HG02678 (cell line): Measurements from ENCODE around the gene ARAP1.

Experiments used
- ATAC-seq: cut with Tn5 transposase; IDR thresholded peaks from one replicate; pipeline ENCODE4 v1.9.1; 2021; ENCODE audit warnings: mild to moderate bottlenecking, moderate library complexity; ENCODE audit not compliant: unreplicated experiment

ARAP1 gene

DNA sequence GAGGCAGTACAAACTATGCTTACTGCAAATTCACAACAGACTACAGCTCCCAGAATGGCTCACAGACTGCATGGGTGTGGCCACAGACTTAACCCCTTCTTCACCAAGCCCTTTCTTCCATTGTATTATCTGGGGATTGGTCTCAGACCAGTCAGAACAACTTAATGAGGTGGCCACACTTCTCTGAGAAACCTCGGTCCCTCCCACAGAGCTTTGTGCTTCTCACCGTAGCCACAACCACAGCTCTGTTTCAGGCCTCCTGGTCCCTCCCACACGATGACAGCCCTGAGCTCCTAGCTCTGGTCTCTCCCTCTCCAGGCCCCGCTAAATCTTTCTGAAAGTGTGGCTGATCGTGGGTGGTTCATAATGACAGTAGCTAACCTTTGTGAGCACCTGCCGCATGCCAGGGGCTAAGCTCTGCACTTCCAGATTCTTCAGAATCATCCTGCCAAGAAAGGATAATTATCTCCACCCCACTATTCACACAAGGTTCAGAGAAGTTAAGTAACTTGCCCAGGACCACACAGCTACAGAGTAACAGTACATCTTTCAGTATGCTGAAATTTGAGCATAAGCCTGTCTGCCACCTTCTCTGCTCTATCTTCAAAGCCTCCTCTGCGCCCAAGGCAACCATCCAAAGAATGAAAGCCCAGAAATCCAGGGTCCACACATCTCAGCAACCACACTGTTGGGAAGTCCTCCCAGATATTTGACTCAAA lies 83.4 kb downstream of the ARAP1 start:
- peak; percentile 86 for ATAC-seq

DNA sequence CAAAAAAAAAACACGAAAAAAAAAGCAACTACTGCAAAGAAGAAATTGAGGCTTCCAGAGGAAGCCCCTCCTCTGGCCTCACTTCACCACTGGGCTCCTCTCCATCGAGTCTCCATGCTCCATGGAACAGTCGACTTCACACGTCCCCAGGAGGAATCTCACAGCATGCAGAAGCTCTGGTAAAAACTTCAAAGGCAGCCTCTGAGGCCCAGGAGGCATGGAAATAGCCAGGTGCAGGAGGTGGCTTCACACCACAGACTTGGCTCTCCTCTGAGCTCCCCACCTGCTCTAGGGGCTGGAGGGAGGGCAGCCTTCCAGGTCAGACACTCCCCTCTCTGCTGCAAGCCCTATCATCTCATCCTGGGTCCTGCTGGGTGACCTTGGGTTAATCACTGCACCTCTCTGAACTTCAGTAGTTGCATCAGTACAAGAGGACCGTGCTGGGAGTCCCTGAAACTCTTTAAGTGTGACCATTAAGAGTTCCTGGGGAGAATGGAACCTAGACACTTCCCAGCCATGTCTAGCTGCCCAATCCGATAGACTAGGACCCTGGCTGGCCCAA lies 86.2 kb downstream of the ARAP1 start:
- ATAC-seq = no peak

DNA sequence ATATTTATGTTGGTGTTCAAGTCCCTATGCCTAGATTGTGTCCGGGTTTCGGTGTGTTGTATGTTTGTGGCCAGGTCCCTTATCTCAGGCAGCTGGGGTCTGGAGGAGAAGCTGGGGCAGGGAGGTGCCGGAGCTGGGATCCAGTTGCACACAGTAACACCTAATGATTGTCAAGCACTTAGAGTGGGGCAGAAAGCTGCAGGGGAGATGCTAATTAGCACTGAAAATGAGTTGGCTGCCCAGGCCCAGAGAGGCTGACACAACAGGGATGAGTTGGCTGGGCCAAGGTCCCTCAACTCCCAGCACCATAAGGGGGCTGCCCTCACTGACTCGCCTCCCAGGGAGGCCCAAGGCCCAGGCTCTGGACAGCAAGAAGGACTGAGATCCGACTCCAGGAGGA lies 90.2 kb downstream of the ARAP1 start:
- no peak for ATAC-seq

DNA sequence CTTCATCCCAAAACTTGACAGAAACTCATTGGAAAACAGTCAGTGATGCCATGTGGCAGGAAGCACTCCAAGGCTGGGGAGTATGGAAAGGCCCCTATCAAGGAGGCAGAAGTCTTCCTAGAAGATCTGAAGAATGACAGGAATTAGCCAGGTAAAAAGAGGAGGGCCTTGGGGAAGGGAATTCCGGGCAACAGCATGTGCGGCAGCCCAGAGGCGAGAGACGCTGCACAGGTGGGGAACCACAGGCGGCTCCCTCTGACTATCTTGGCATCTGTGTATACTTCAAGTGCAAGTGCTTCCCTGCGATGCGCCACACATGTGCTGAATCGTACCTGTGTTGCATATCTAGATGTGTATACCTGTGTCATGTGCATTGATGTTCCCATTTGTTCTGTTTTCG lies 90.7 kb downstream of the ARAP1 start:
- ATAC-seq = no peak

DNA sequence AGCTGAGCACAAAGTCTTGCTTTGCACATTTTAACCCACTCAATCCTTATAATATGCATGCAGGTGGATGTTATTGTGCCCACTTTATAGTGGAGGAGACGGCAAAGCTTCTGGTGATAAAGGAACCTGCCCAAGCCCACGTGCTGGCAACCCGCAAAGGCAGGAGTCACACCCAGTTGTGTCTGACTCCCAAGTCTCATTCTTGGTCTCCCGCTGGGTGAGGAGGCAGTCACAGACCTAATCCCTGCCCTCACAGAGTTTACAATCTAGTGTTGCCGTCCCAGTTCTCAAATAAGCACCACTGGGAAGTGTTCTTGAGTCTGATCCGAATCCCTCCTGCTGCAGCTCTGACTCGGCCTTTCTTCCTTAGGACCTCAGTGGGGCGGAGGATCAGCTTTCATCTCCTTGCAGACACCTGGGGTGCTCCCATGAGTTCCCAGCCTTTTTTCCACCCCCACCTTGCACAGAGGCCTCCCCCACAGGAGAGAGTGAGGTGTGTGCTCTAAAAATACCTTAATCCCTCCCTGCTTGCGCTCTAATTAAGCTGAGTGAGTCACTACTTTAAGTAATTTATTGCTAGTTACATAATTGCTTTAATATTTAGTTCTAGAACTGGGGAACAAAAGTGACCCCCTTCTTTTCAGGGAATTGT lies 93.1 kb downstream of the ARAP1 start:
- no peak for ATAC-seq

DNA sequence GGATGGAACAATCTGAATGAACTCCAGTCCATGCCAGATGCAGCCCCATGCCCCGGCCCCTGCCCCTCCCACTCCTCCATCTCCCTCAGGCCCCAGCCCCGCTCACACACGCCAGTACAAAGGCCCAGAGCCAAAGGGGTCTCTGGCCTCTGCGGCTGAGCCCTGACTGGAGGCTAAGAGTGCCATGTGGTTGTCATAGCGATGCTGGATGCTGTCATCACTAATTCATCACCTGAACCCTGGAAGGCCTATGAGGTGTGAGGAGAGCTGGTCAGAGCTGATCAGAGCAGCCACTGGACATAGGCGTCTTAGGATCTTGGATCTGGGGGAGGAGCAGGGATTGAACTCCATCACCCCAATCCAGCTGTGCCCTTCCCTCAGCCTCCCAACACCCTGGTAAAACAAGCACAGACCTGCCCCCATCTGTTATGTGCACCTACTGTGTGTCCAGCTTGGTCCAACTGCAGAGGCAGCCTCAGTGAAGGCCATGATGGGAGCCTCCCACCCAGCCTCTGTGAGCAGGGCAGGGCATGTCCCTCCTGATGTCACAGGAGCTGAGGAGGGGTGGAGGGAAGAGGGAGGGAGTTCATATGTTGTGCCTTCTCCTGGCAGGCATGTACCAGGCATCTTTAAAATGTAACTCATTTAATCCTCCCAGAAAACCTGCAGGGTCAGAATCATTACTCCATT lies 94.7 kb downstream of the ARAP1 start:
- no peak for ATAC-seq

DNA sequence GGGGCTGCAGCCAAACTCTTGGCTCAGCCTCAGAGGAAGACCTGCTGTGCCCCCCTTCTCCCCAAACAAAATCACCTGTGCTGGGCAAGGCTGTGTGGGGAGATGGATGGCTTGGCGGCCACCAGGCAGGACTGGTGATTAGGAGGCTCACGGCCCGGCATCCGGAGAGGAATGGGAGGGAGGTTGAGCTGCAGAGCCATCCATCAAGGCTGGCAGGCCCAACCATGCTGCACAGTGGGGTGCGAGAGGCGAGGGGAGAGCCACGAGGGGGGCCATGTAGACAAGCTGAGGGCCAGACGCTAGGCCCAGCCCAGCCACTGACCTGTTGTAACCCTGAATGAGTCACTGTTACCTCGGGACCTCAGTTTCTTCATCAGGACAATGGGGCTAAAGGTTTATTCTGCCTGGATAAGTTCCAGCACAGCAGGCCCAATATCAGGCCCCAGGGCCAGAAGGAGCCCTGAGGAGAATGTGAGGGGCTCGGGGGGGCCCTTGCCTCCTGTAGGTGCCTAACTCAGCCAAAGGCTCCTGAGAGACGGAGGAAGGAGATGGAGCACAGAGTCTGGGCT lies 96.2 kb downstream of the ARAP1 start:
- no peak for ATAC-seq

DNA sequence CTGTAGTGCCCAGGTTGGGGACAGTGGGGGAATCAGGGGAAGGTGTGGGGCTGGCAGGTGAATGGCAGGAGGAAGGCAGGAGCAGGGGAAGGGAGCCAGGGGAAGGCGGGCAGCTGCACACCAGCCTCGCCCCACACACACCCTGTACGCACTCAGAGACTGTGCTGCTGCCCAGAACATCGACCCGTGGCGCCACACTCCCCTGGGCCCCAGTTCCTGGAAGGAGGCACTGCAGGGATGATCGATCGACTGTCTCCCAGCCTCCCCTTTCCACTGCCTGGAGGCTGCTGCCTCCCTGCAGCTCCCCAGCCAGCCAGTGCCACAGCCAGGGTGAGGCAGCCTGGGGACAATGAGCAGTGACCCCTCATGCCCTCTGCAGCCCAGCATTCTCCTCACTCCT lies 97.2 kb downstream of the ARAP1 start:
- ATAC-seq = no peak

DNA sequence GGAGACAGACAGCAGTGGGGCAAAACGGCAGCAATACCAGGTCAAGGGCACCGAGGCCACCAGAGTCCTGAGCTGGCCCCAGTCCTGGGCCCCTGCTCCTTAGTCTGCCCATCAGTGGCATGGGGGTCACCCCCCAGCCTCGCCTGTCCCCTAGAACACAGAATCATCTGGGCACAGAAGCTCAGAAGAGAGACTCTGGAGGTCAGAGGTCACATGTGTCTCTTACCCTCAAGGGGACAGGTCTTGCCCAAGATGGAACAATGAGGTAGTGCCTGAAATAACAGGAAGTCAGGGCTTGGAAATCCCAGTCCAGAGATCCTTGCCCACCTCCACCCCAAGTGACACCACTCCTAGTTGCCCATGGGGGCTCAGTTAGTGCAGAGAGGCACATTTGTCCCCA lies 98.6 kb downstream of the ARAP1 start:
- ATAC-seq = no peak

DNA sequence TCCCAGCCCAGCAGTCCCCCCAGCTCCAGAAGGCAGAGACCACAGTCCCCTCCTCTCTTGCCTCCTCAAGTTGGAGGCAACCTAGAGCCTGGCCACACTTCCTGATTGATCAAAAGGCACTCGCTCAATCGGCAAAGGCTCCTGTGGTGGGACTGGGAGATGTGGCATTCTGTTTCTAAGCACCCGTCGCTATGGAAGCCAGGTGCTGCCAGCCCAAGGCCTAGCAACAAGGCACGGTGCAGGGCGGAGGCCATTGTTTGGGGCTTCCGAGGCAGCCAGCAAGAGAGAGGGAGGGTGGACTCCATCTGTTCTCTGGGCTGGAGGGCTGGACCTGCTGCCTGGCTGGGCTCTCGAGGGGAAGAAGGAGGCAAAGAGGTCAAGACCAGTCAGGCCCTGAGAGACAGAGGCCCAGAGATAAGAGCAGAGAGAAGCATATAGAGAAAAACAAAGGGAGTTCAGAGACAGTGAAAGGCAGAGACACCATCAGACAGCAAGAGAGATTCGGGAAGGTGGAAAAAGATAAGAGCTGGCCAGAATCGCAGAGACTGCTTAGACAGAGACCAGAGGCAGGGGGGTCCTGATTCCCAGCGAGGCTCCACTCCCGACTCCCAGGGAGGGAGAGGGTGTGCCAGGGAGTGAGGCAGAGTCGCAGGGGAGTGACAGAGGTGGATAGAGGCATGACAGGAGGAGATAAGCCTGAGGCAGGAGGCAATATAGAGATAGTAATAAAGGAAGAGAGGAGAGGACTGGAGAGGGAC lies 99.2 kb downstream of the ARAP1 start:
- ATAC-seq = no peak

DNA sequence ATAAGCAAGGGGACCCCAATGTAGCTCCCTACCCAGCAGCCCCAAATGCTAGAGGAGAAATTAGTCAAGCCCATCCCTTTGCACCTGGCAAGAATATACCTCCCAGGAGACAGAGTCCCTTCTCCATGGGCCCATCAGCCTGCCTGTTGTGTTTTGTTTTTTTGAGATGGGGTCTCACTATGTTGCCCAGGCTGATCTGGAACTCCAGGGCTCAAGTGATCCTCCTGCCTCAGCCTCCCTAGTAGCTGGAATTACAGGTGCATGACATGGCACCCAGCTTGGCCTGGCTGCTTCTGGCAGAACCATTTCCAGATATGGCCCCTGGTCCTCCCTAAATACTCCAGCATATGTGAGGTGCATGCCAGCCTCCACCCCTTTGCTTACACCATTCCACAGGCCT lies 100.1 kb downstream of the ARAP1 start:
- no peak for ATAC-seq

DNA sequence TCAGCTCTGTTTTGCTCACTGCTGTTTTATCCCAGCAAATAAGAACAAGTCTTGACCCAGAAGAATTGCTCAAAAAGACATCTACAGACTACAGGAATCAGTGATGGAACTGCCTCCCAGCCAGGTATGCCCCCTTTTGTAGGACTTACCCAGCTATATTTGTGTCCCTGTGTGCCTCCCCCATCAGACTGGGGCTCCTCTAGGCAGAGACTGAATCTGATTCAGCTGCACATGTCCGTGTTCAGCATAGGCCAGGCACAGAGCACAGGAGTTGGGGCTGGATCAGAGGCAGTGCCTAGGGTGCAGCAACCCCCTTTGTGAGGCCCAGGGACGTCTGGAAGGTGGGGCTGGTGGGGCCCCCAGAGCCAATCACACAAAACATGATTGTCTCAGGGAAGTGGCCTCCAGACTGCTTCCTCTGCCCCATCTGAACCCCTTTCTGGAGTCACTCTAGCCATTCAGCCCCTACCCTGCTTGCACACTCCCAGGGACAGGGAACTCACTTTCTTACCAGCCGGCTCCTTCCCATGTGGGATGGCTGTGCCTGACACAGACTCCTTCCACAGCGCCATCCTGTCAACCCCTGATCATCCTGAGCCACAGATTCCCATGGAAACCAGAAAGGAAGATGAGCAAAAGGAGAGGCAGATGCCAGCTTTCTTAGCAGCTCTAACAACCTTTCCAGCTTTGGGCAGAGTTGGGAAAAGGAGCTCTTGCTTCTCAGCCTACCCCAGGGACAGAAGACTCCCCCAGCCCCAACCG lies 102.8 kb downstream of the ARAP1 start:
- ATAC-seq = no peak

DNA sequence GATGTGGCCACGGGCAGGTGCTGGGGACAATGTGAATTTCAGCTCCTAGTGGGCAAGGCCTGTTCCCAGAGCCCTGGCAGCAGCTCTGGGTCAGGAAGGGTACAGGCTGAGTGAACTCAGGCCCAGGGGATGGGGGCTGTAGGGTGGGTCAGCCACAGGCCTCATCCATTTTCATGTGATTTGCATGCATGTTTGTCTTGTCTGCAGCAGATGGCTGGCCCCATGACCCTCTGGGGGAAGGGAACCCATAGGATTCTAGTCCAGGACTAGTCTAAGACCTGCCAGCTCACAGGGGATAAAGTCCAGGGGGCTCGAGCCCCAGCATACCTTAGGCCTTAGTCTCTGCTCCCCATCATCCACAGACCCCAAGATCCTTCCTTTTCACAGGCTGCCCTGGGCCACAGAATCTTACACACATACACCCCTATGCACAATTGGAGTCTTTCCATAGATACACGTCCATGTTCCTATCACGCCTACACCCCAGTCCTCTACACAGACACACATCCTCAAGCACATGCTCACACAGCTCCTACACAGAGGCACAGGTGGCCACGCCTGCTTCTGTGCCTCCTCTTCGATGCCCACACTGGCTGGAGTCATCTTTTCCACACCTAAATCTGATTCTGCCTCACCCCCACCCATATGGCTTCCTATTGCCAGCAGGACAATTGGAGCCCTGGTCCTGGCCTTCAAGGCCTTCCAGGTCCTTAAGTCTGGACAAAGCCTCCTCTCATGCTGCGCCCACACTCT lies 103.6 kb downstream of the ARAP1 start:
- no peak for ATAC-seq

DNA sequence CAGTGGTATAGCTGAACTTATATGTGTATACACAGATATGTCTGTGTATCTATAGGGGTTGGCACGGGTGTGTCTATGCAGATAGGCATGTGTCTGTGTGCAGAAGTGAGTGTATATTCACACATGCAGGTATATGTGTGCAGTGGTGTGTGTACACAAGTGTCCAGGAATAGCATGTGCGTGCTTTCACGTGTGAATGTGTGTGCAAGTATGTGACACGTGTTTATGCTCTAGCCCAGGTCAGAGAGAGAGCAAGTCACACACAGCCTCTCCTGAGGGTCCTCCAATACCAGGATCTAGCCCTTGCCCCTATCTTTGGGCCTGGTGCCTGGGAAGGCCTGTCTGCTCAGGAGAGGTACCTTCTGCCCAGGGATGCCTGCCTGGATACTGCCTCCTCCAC lies 104.3 kb downstream of the ARAP1 start:
- no peak for ATAC-seq

DNA sequence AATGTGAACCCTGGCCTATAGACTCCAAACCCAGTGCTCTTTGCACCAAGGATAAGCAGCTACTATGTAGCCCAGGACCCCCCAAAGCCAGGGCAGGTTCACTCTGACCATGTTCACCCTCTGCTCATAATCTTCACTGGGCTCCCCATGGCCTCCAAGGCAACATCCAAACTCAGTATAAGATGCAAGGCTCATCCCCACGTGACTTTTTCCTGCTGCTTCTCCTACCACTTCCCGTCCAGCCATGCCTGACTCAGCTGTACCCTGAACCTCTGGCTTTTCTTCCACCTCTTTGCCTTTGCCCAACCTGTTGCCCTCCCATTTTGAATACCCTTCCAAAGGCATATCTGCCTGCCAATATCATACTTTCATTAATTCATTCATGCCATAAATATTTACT lies 105.7 kb downstream of the ARAP1 start:
- ATAC-seq = no peak

DNA sequence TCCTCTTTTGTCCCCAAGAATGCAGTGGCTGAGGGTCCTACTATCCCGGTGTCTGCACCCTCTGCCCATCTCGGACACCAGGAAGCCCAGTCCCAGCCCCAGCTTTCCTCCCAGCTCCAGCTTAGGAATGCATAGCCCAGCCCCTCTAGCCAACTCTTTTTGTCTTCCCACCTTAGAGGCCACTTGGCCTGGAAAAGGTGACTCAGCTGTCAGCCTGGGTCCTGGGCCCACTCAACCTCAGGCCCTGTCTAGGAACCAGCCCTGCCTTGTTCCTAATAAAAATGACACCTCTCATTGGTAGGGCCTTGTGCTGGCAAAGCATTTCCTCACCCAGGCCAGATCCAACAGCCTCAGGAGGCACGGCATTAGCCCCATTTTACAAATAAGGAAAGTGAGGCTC lies 106.2 kb downstream of the ARAP1 start:
- no peak for ATAC-seq

DNA sequence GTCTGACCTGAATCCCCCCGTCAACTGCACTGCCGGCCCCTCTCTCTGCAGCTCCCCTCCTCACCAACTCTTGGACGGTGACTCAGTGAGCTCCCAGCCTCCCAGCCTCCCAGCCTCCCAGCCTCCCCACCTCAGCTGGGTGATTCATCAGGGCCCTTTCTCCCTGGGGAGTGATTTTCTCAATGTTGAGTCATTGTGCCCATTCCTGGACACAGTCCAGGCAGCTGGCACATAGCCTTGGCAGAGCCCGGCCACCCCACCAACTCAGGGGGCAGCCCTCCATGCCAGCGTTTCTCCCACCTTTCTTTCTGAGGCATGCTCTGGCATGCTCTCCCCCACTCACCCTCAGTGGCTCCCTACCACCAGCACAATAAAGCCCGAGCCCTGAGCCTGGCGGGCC lies 108.7 kb downstream of the ARAP1 start:
- no peak for ATAC-seq

DNA sequence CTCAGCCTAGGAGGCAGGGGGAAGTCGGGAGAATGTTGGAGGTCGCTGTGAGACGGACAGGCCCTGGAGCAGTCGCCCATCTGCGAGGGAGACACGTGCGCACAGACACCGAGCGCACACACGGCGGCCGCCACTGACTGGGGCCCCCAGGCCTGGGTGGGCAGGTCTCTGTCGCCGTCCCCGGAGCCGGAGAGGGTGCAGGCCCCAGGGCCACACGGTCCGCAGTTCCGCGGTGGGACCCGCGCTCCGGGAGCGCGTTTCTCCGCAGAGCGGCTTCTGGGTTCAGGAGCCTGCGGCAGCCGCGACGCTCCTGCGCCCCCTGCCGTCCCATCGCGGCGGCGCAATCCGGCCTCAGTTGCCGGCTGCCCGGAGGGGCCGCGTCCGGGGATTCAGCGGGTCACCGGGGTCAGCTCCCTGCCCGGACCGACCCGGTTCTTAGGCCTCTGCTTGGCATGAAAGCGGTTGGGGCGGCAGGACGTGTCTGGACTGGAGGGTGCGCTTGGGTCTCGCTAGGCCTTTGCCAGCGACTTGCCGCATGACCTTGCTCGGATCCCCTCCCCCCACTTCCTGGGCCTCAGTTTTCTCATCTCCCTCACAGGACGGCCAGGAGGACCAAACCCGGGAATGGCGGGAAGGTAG lies 109.2 kb downstream of the ARAP1 start:
- peak; percentile 45 for ATAC-seq
